GM23248 (cell line): ENCODE measurements around the gene HS3ST3B1. TPM values are rescaled to one million over a fixed set of nuclear protein-coding genes. Genes with fewer than 3 reads are reported as not detected.

Source experiments
- DNase-seq: peaks from one replicate; pipeline ENCODE4 v3.0.0-alpha.2; 2015
- H2AFZ ChIP-seq: fragments of 200-600 bp; sonication (generic); 2 replicates; pipeline ENCODE4 v1.6.1; 2016; ENCODE audit warnings: antibody characterized with exemption
- H3F3A ChIP-seq: fragments of 200-600 bp; sonication (generic); 2 replicates; pipeline ENCODE4 v1.6.1; 2016; ENCODE audit warnings: mild to moderate bottlenecking, antibody characterized with exemption, mixed run types; ENCODE audit not compliant: insufficient read depth
- H3K27ac ChIP-seq: fragments of 200-600 bp; sonication (generic); 2 replicates; pipeline ENCODE4 v1.5.1; 2016; ENCODE audit warnings: mild to moderate bottlenecking
- H3K27me3 ChIP-seq: fragments of 200-600 bp; sonication (generic); replicated peaks from 2 replicates; pipeline ENCODE4 v1.6.1; 2016; ENCODE audit warnings: mild to moderate bottlenecking; ENCODE audit not compliant: insufficient read depth
- H3K36me3 ChIP-seq: fragments of 200-600 bp; sonication (generic); 2 replicates; pipeline ENCODE4 v1.6.1; 2016; ENCODE audit warnings: low read depth, mild to moderate bottlenecking
- H3K4me1 ChIP-seq: fragments of 200-600 bp; sonication (generic); 2 replicates; pipeline ENCODE4 v1.6.1; 2016; ENCODE audit warnings: mild to moderate bottlenecking; ENCODE audit not compliant: insufficient read depth
- H3K4me2 ChIP-seq: fragments of 200-600 bp; sonication (generic); one replicate; pipeline ENCODE4 v1.6.1; 2016; ENCODE audit warnings: mild to moderate bottlenecking; ENCODE audit not compliant: unreplicated experiment
- H3K4me3 ChIP-seq: fragments of 200-600 bp; sonication (generic); 2 replicates; pipeline ENCODE4 v1.5.1; 2016; ENCODE audit warnings: mild to moderate bottlenecking
- H3K79me2 ChIP-seq: fragments of 200-600 bp; sonication (generic); 2 replicates; pipeline ENCODE4 v1.6.1; 2016; ENCODE audit warnings: mild to moderate bottlenecking; ENCODE audit not compliant: insufficient read depth
- H3K9ac ChIP-seq: fragments of 200-600 bp; sonication (generic); 2 replicates; pipeline ENCODE4 v1.6.1; 2016; ENCODE audit warnings: mild to moderate bottlenecking
- H3K9me2 ChIP-seq: fragments of 200-600 bp; sonication (generic); 2 replicates; pipeline ENCODE4 v1.6.1; 2016; ENCODE audit warnings: mixed run types, mild to moderate bottlenecking, moderate library complexity; ENCODE audit not compliant: insufficient read depth
- H3K9me3 ChIP-seq: fragments of 200-600 bp; sonication (generic); one replicate; pipeline ENCODE4 v1.6.1; 2017; ENCODE audit warnings: low read depth
- H4K20me1 ChIP-seq: fragments of 200-600 bp; sonication (generic); 2 replicates; pipeline ENCODE4 v1.6.0; 2016; ENCODE audit not compliant: insufficient read depth
- EZH2 ChIP-seq: fragments of 200-600 bp; sonication (generic); IDR thresholded peaks from 2 replicates; pipeline ENCODE4 v1.6.1; 2018; ENCODE audit warnings: antibody characterized with exemption, mild to moderate bottlenecking; ENCODE audit not compliant: insufficient read depth, poor library complexity, severe bottlenecking
- EZH2phosphoT487 ChIP-seq: fragments of 200-600 bp; sonication (generic); IDR thresholded peaks from 2 replicates; pipeline ENCODE4 v1.6.1; 2018; ENCODE audit warnings: antibody characterized with exemption, moderate library complexity, mild to moderate bottlenecking, low read depth; ENCODE audit not compliant: insufficient read depth
- WGBS, 2 experiments: methylation state at CpG; one replicate each; pipeline ENCODE4 v1.1.6; 2015 to 2017; ENCODE audit warnings: low lambda C conversion rate in 2 of 2, low coverage in 1 of 2; ENCODE audit errors: missing lambda C conversion rate in 2 of 2; 5-methylcytosine and 5-hydroxymethylcytosine counted together
- in situ Hi-C: fragments of 300-500 bp; cut with MboI; formaldehyde crosslinking; loops from 2 replicates; pipeline ENCODE4 v1.15.0; 2020
- polyA plus RNA-seq: library from polyadenylated mRNA; unstranded; fragments of >200 nt; fragmentation: Nextera tagmentation; extraction: Ambion mirVana; gene quantifications from 2 replicates; pipeline ENCODE4 v1.2.1, GENCODE V29; 2016
- total RNA-seq: library from RNA; depleted of rRNA; stranded (reverse); fragments of >200 nt; shearing (Covaris generic); gene quantifications from 2 replicates; pipeline ENCODE4 v1.2.3, GENCODE V29; 2014

HS3ST3B1 gene
- total and polyA plus RNA-seq, 2 experiments from 2014 or later = 37.6 to 41.9 TPM

- Histone ChIP-seq H3K4me3 (no peak overlapping the region), H3K4me1 (no peaks in the 10 kb centered on the region), H3K9me3 (no peaks in the 10 kb centered on the region), H3F3A (no peaks in the 10 kb centered on the region), H3K79me2 (no peaks in the 10 kb centered on the region), H3K27ac (no peak overlapping the region), H2AFZ (no peak overlapping the region), H3K4me2 (no peak overlapping the region), H3K9ac (no peak overlapping the region), H3K9me2 (no peaks in the 10 kb centered on the region), H4K20me1 (no peaks in the 10 kb centered on the region), H3K27me3 (no peaks in the 10 kb centered on the region; the same call in 1 of the 2 replicates), H3K36me3 (no peaks in the 10 kb centered on the region)
- TF ChIP-seq EZH2 (no peak), EZH2phosphoT487 (no peak)
- WGBS, 2 experiments = 67 to 88% methylated on average over 2 of the region's 2 CpGs
- no peak for DNase-seq
- in situ Hi-C loops = no loop called here
Measured at GRCh38 chr17:14270508-14270907, 30.4 kb upstream of the HS3ST3B1 start.

GRCh38 chr17:14276535-14277250 is 24.2 kb upstream of the HS3ST3B1 start:
- no peak overlapping the region for H3K27ac ChIP-seq
- no peak for TF ChIP-seq EZH2
- TF ChIP-seq EZH2phosphoT487 = no peak
- no peaks in the 10 kb centered on the region for H3K9me3 ChIP-seq
- no peaks in the 10 kb centered on the region for H4K20me1 ChIP-seq
- H3K4me3 ChIP-seq = no peak overlapping the region
- H3K4me2 ChIP-seq = no peak overlapping the region
- H3K36me3 ChIP-seq = no peaks in the 10 kb centered on the region
- H3K9ac ChIP-seq = no peak overlapping the region
- H3K79me2 ChIP-seq = no peaks in the 10 kb centered on the region
- in situ Hi-C loops = no loop called here
- no peaks in the 10 kb centered on the region for H3K9me2 ChIP-seq
- no peaks in the 10 kb centered on the region for H3K4me1 ChIP-seq
- no peaks in the 10 kb centered on the region for H3K27me3 ChIP-seq
- 19 to 25% methylated on average over 2 of the region's 2 CpGs for WGBS, 2 experiments
- no peak overlapping the region for H2AFZ ChIP-seq
- no peaks in the 10 kb centered on the region for H3F3A ChIP-seq
- no peak for DNase-seq

GRCh38 chr17:14281530-14281929 is 19.4 kb upstream of the HS3ST3B1 start:
- Histone ChIP-seq H3K9me3 (no peaks in the 10 kb centered on the region), H3K4me1 (no peaks in the 10 kb centered on the region), H4K20me1 (no peaks in the 10 kb centered on the region), H3K9me2 (no peaks in the 10 kb centered on the region), H3K9ac (no peak overlapping the region), H3K79me2 (no peaks in the 10 kb centered on the region), H3K27me3 (0 out of 2 replicates have a peak, but pooled peaks cover 5% of the 10 kb centered on the region), H3K4me3 (no peak overlapping the region), H2AFZ (no peak overlapping the region), H3F3A (no peaks in the 10 kb centered on the region), H3K4me2 (no peak overlapping the region), H3K27ac (no peak overlapping the region), H3K36me3 (no peaks in the 10 kb centered on the region)
- TF ChIP-seq EZH2phosphoT487 (no peak), EZH2 (no peak)
- in situ Hi-C loops = no loop called here
- DNase-seq = no peak
- WGBS, 2 experiments = 59 to 62% methylated on average over 3 of the region's 3 CpGs

- H3K9me3 ChIP-seq = no peaks in the 10 kb centered on the region
- no peaks in the 10 kb centered on the region for H3K36me3 ChIP-seq
- DNase-seq = no peak
- TF ChIP-seq EZH2 = no peak
- no peak for TF ChIP-seq EZH2phosphoT487
- WGBS, 2 experiments = 46 to 50% methylated on average over 2 of the region's 2 CpGs
- no peaks in the 10 kb centered on the region for H3K79me2 ChIP-seq
- no peak overlapping the region for H3K27ac ChIP-seq
- 0 out of 2 replicates have a peak, but pooled peaks cover 5% of the 10 kb centered on the region for H3K27me3 ChIP-seq
- H3K9ac ChIP-seq = no peak overlapping the region
- H2AFZ ChIP-seq = no peak overlapping the region
- H4K20me1 ChIP-seq = no peaks in the 10 kb centered on the region
- no peaks in the 10 kb centered on the region for H3K4me1 ChIP-seq
- H3K4me3 ChIP-seq = no peak overlapping the region
- in situ Hi-C loops = no loop called here
- no peak overlapping the region for H3K4me2 ChIP-seq
- no peaks in the 10 kb centered on the region for H3F3A ChIP-seq
- H3K9me2 ChIP-seq = no peaks in the 10 kb centered on the region
Measured at GRCh38 chr17:14282726-14283125, 18.2 kb upstream of the HS3ST3B1 start.
